Gastroesophageal sphincter (tissue), 4 donors: Measurements from ENCODE around the gene TREML4. TPM values are rescaled to one million over a fixed set of nuclear protein-coding genes. Genes with fewer than 3 reads are reported as not detected.

Experiments
- ATAC-seq: fragments of 150-250 bp; one replicate; pipeline ENCODE4 v1.9.1; 2016; ENCODE audit warnings: mild to moderate bottlenecking, moderate library complexity
- H3K27ac ChIP-seq, 4 donors: fragments of 200-600 bp; sonication (generic) in 3 of 4; 1 replicate in 3 of 4; 2 replicates in 1 of 4; pipeline ENCODE4 v1.5.1; 2016 to 2019
- H3K27me3 ChIP-seq: fragments of 200-600 bp; sonication (generic); one replicate; pipeline ENCODE4 v1.5.1; 2019
- H3K36me3 ChIP-seq, 2 donors: fragments of 200-600 bp; sonication (generic); one replicate each; pipeline ENCODE4 v1.5.1; 2019; ENCODE audit warnings: control low read depth in 1 of 2
- H3K4me1 ChIP-seq, 3 donors: fragments of 200-600 bp; sonication (generic); 1 replicate in 2 of 3; 2 replicates in 1 of 3; pipeline ENCODE4 v1.5.1; 2016 to 2019; ENCODE audit warnings: control low read depth in 2 of 3
- H3K4me3 ChIP-seq, 2 donors: fragments of 200-600 bp; sonication (generic); one replicate each; pipeline ENCODE4 v1.5.1; 2019; ENCODE audit warnings: mild to moderate bottlenecking in 1 of 2, moderate library complexity in 1 of 2
- H3K9me3 ChIP-seq, 3 donors: fragments of 200-600 bp; sonication (generic); one replicate each; pipeline ENCODE4 v1.5.1; 2017 to 2019; ENCODE audit warnings: control low read depth in 2 of 3
- EP300 ChIP-seq: sonication (generic); formaldehyde crosslinking; IDR thresholded peaks from one replicate; pipeline ENCODE4 v1.6.1; 2017; ENCODE audit warnings: antibody characterized with exemption, mild to moderate bottlenecking
- POLR2A ChIP-seq, 2 donors: fragments of 450-650 bp; IDR thresholded peaks; one replicate each; pipeline ENCODE4 v1.6.1; 2017; ENCODE audit warnings: antibody characterized with exemption in 2 of 2, mild to moderate bottlenecking in 2 of 2, moderate library complexity in 1 of 2
- POLR2AphosphoS5 ChIP-seq: sonication (generic); formaldehyde crosslinking; IDR thresholded peaks from one replicate; pipeline ENCODE4 v1.6.1; 2017; ENCODE audit warnings: antibody characterized with exemption
- WGBS, 2 donors: methylation state at CpG; one replicate each; pipeline ENCODE4 v1.1.5; 2018; ENCODE audit warnings: low coverage in 1 of 2; 5-methylcytosine and 5-hydroxymethylcytosine counted together
- total RNA-seq, 4 donors: library from RNA; depleted of rRNA; stranded (reverse); fragments of >200 nt; gene quantifications; one replicate each; pipeline ENCODE4 v1.1.0, GENCODE V29; 2016
- TF ChIP-seq, protein P1 (sequence below), 4 experiments: fragments of 200-600 bp in 2 of 4; fragments of 450-650 bp in 2 of 4; sonication (generic) in 1 of 4; IDR thresholded peaks; one replicate each; pipeline ENCODE4 v1.5.1; 2017 to 2019; ENCODE audit warnings: antibody characterized with exemption in 4 of 4, mild to moderate bottlenecking in 2 of 4, moderate library complexity in 2 of 4

TREML4 gene
- total RNA-seq, 4 donors from 2014 or later: not detected

GRCh38 chr6:41215777-41216176 is 12.4 kb upstream of the TREML4 start:
- Histone ChIP-seq H3K36me3 (no peaks in the 10 kb centered on the region), H3K4me3 (no peak overlapping the region), H3K27ac (no peak overlapping the region), H3K27me3 (peaks cover 25% of the 10 kb centered on the region), H3K4me1 (no peaks in the 10 kb centered on the region), H3K9me3 (peaks cover 0 to 29% (median 0%) of the 10 kb centered on the region in 3 donors)
- TF ChIP-seq, protein P1, sequence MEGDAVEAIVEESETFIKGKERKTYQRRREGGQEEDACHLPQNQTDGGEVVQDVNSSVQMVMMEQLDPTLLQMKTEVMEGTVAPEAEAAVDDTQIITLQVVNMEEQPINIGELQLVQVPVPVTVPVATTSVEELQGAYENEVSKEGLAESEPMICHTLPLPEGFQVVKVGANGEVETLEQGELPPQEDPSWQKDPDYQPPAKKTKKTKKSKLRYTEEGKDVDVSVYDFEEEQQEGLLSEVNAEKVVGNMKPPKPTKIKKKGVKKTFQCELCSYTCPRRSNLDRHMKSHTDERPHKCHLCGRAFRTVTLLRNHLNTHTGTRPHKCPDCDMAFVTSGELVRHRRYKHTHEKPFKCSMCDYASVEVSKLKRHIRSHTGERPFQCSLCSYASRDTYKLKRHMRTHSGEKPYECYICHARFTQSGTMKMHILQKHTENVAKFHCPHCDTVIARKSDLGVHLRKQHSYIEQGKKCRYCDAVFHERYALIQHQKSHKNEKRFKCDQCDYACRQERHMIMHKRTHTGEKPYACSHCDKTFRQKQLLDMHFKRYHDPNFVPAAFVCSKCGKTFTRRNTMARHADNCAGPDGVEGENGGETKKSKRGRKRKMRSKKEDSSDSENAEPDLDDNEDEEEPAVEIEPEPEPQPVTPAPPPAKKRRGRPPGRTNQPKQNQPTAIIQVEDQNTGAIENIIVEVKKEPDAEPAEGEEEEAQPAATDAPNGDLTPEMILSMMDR (IDR thresholded peaks at IDR 0.05): no peak
- TF ChIP-seq POLR2AphosphoS5 (no peak), EP300 (no peak), POLR2A (IDR thresholded peaks at IDR 0.05) (no peak)
- WGBS, 2 donors: 73 to 100% methylated on average over 1 to 3 of the region's 5 CpGs
- no peak for ATAC-seq

DNA sequence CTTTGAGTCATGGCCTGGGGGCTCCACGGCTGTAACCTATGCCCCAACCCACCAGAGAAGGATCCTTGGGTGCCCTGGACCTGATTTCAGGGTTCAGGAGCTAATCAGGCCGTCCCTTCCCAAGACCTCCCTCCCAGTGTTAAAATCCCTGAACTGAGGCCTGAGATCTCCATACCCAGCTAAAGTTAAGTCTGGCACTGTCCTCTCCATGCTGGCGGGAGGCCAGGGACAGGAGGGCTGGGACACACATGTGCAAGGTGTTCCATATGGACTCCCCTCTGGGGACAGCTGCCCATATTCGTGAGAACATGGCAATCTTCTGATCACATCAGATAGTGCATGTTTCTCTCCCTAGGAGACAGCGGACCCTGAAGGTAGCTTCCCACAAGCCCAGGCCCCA is 11.5 kb upstream of the TREML4 start:
- H3K4me1 ChIP-seq: no peaks in the 10 kb centered on the region
- WGBS, 2 donors: 0% methylated on average over 1 of the region's 5 CpGs
- H3K4me3 ChIP-seq: no peak overlapping the region
- peaks cover 25% of the 10 kb centered on the region for H3K27me3 ChIP-seq
- H3K27ac ChIP-seq: no peak overlapping the region
- TF ChIP-seq POLR2AphosphoS5 (no peak), EP300 (no peak), POLR2A (IDR thresholded peaks at IDR 0.05) (no peak)
- TF ChIP-seq, protein P1 (IDR thresholded peaks at IDR 0.05): no peak
- H3K36me3 ChIP-seq: no peaks in the 10 kb centered on the region
- ATAC-seq: no peak
- peaks cover 0 to 32% (median 0%) of the 10 kb centered on the region in 3 donors for H3K9me3 ChIP-seq

DNA sequence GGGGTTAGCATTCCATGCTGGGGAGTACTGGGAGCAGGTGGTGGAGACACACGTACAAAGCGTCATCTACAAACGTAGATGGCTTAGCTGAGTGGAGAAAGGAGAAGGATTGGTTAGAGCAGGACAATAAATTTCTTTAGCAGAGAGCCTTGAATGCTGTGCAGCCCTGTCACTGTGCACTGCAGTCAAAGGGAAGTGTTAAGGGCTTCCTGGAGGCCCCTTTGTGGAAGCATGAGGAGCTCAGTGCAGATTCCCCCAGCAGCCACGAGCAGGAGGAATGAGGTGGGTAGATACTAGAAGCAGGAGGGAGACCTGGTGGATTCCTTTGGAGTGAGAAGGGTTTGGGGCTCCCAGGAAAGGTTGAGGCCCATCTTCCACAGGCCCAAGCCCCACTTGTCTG is 6.1 kb upstream of the TREML4 start:
- WGBS, 2 donors: 60 to 64% methylated on average over 2 to 4 of the region's 4 CpGs
- H3K36me3 ChIP-seq: no peaks in the 10 kb centered on the region
- TF ChIP-seq, protein P1 (IDR thresholded peaks at IDR 0.05): no peak
- TF ChIP-seq POLR2AphosphoS5 (no peak), EP300 (no peak), POLR2A (IDR thresholded peaks at IDR 0.05) (no peak)
- ATAC-seq: no peak
- no peaks in the 10 kb centered on the region for H3K4me1 ChIP-seq
- H3K4me3 ChIP-seq: no peak overlapping the region
- H3K27me3 ChIP-seq: peaks cover 36% of the 10 kb centered on the region
- no peak overlapping the region for H3K27ac ChIP-seq
- peaks cover 0 to 18% (median 0%) of the 10 kb centered on the region in 3 donors for H3K9me3 ChIP-seq

DNA sequence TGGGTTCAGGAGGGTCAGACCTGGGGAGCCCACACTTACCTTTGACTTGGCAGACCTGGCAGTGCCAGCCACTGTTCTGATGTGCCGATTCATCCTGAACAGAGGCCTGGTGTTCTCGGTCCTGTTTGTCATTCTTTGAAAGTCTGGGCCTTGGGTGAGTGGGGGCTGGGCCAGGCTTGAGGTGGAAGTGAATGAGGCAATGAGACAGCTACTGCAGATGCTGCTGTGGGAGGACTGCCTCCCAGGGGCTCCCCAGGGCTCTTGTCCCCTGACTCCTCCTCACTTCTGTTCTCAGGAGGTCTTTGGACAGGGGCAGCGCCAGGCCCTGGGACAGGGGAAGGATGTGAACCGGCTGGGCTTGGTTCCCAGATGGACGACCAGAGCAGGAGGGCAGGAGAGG is 5.6 kb upstream of the TREML4 start:
- Histone ChIP-seq H3K27me3 (peaks cover 37% of the 10 kb centered on the region), H3K4me3 (no peak overlapping the region), H3K4me1 (no peaks in the 10 kb centered on the region), H3K9me3 (peaks cover 0 to 18% (median 0%) of the 10 kb centered on the region in 3 donors), H3K27ac (no peak overlapping the region), H3K36me3 (no peaks in the 10 kb centered on the region)
- WGBS, 2 donors: 100% methylated on average over 1 of the region's 5 CpGs; no CpG with 5 or more reads in 1 of the 2 donors
- ATAC-seq: no peak
- TF ChIP-seq EP300: no peak
- TF ChIP-seq, protein P1 (IDR thresholded peaks at IDR 0.05): no peak
- TF ChIP-seq POLR2A (IDR thresholded peaks at IDR 0.05): no peak
- TF ChIP-seq POLR2AphosphoS5: no peak

GRCh38 chr6:41224800-41225199 is 3.3 kb upstream of the TREML4 start:
- no peak for ATAC-seq
- Histone ChIP-seq H3K27me3 (peaks cover 58% of the 10 kb centered on the region), H3K4me3 (no peak overlapping the region)

More at GRCh38 chr6:41224800-41225199, 3.3 kb upstream of the TREML4 start:
- WGBS, 2 donors: 83% methylated on average over 1 of the region's 1 CpG; no CpG with 5 or more reads in 1 of the 2 donors
- Histone ChIP-seq H3K9me3 (peaks cover 0 to 13% (median 0%) of the 10 kb centered on the region in 3 donors), H3K36me3 (no peaks in the 10 kb centered on the region), H3K27ac (no peak overlapping the region), H3K4me1 (no peaks in the 10 kb centered on the region)
- TF ChIP-seq, protein P1 (IDR thresholded peaks at IDR 0.05): no peak
- TF ChIP-seq EP300 (no peak), POLR2AphosphoS5 (no peak), POLR2A (IDR thresholded peaks at IDR 0.05) (no peak)
